Dedifferentiated amniotic fluid mesenchymal stem cell (primary cell): ENCODE data around the gene KIAA1210.
"Not testable (repeated sequence)": the region's sequence is repeated elsewhere in the genome, so short reads cannot be mapped to it uniquely, and the experiment has no call there.

Source experiments
- DNase-seq: peaks from one replicate; pipeline ENCODE4 v3.0.0-alpha.2; 2016; ENCODE audit errors: extremely low spot score

The KIAA1210 gene

GRCh38 chrX:119040432-119040831 is 87.2 kb downstream of the KIAA1210 start:
- DNase-seq, result no peak

GRCh38 chrX:119036107-119037029 is 91.2 kb downstream of the KIAA1210 start:
- DNase-seq, result no peak

GRCh38 chrX:119030990-119031389 is 96.6 kb downstream of the KIAA1210 start:
- DNase-seq, result peak; percentile 13

- DNase-seq, result not testable (repeated sequence)
Measured at GRCh38 chrX:119029656-119030055, 98.0 kb downstream of the KIAA1210 start.

- peak; percentile 8 for DNase-seq
Measured at GRCh38 chrX:119028733-119029330, 98.8 kb downstream of the KIAA1210 start.
